ENCODE data around the gene ADM2. TPM values are rescaled to one million over a fixed set of nuclear protein-coding genes. Genes with fewer than 3 reads are reported as not detected.

The ADM2 gene
- polyA plus RNA-seq, 1 of the 3 experiments (the other 2 are of a cell fraction) = 0.61 TPM

GRCh38 chr22:50528682-50529415 lies 47.5 kb downstream of the ADM2 start (continued):
- no peak for TF ChIP-seq CHD2 (IDR thresholded peaks at IDR 0.05; ENCODE audit: low read length, partially characterized antibody)

DNA sequence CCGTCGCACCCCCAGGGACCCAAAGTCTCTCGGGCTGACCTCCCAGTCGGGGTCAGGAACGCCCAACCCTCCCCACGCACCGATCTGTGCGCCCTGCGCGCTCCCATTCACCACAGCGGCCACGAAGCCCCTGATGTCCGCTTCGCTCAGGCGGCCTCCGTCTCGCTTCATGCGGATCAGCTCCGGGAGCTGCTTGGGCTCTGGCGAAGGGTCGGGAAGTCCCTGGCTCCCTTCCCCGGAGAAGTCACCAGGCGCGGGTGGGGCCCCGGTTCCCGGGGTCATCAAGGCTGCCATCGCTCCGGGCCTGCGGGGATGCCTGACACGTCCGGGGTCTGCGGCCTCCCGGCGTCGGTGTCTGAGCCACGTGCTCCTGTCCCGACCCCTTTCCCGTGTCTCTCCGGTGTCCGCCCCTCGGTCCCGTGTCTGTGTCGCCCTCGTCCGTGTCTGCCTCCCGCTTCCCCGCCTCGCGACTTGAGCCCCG lies 48.1 kb downstream of the ADM2 start:
- H3K27me3 ChIP-seq (ENCODE audit: insufficient read depth) = no peaks in the 10 kb centered on the region
- no peak overlapping the region for H3K9ac ChIP-seq
- H3K79me2 ChIP-seq (ENCODE audit: insufficient read depth) = peaks cover 1% of the 10 kb centered on the region
- no peak overlapping the region for H3K4me3 ChIP-seq (ENCODE audit: low read depth in 2 of 2, low read length in 1 of 2)
- peaks cover under 1% of the 10 kb centered on the region; the same call in 1 of the 2 replicates for H4K20me1 ChIP-seq (ENCODE audit: insufficient read depth)
- no peak for TF ChIP-seq MXI1 (IDR thresholded peaks at IDR 0.05; ENCODE audit: low read depth, low read length)
- no peak for TF ChIP-seq YY1 (IDR thresholded peaks at IDR 0.05; ENCODE audit: low read depth)
- TF ChIP-seq ELF1 (IDR thresholded peaks at IDR 0.05) = no peak
- TF ChIP-seq CTCF (IDR thresholded peaks at IDR 0.05) = no peak
- TF ChIP-seq RCOR1 (IDR thresholded peaks at IDR 0.05; ENCODE audit: low read length) = no peak
- TF ChIP-seq MEF2A (IDR thresholded peaks at IDR 0.05; ENCODE audit: borderline replicate concordance, low read depth) = no peak
- TF ChIP-seq FOXM1 (IDR thresholded peaks at IDR 0.05; ENCODE audit: low read depth) = no peak
- TF ChIP-seq, protein P1, sequence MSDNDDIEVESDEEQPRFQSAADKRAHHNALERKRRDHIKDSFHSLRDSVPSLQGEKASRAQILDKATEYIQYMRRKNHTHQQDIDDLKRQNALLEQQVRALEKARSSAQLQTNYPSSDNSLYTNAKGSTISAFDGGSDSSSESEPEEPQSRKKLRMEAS (IDR thresholded peaks at IDR 0.05; ENCODE audit: low read depth) = no peak
- no peak for TF ChIP-seq EP300 (IDR thresholded peaks at IDR 0.05; ENCODE audit: borderline replicate concordance in 1 of 2, low read depth in 1 of 2, low read length in 1 of 2)
- TF ChIP-seq, protein P2, sequence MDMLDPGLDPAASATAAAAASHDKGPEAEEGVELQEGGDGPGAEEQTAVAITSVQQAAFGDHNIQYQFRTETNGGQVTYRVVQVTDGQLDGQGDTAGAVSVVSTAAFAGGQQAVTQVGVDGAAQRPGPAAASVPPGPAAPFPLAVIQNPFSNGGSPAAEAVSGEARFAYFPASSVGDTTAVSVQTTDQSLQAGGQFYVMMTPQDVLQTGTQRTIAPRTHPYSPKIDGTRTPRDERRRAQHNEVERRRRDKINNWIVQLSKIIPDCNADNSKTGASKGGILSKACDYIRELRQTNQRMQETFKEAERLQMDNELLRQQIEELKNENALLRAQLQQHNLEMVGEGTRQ (IDR thresholded peaks at IDR 0.05; ENCODE audit: borderline replicate concordance, low read depth, low read length) = no peak
- TF ChIP-seq ZBTB33 (IDR thresholded peaks at IDR 0.05; ENCODE audit: borderline replicate concordance, low read depth) = no peak
- no peak for TF ChIP-seq SIN3A (IDR thresholded peaks at IDR 0.05; ENCODE audit: borderline replicate concordance, low read depth, low read length)
- TF ChIP-seq, protein P3, sequence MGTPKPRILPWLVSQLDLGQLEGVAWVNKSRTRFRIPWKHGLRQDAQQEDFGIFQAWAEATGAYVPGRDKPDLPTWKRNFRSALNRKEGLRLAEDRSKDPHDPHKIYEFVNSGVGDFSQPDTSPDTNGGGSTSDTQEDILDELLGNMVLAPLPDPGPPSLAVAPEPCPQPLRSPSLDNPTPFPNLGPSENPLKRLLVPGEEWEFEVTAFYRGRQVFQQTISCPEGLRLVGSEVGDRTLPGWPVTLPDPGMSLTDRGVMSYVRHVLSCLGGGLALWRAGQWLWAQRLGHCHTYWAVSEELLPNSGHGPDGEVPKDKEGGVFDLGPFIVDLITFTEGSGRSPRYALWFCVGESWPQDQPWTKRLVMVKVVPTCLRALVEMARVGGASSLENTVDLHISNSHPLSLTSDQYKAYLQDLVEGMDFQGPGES (IDR thresholded peaks at IDR 0.05; ENCODE audit: low read depth, low read length) = no peak
- no peak for TF ChIP-seq TAF1 (IDR thresholded peaks at IDR 0.05; ENCODE audit: borderline replicate concordance, low read depth, low read length)
- no peak for TF ChIP-seq GABPA (IDR thresholded peaks at IDR 0.05; ENCODE audit: low read depth)
- TF ChIP-seq, protein P4, sequence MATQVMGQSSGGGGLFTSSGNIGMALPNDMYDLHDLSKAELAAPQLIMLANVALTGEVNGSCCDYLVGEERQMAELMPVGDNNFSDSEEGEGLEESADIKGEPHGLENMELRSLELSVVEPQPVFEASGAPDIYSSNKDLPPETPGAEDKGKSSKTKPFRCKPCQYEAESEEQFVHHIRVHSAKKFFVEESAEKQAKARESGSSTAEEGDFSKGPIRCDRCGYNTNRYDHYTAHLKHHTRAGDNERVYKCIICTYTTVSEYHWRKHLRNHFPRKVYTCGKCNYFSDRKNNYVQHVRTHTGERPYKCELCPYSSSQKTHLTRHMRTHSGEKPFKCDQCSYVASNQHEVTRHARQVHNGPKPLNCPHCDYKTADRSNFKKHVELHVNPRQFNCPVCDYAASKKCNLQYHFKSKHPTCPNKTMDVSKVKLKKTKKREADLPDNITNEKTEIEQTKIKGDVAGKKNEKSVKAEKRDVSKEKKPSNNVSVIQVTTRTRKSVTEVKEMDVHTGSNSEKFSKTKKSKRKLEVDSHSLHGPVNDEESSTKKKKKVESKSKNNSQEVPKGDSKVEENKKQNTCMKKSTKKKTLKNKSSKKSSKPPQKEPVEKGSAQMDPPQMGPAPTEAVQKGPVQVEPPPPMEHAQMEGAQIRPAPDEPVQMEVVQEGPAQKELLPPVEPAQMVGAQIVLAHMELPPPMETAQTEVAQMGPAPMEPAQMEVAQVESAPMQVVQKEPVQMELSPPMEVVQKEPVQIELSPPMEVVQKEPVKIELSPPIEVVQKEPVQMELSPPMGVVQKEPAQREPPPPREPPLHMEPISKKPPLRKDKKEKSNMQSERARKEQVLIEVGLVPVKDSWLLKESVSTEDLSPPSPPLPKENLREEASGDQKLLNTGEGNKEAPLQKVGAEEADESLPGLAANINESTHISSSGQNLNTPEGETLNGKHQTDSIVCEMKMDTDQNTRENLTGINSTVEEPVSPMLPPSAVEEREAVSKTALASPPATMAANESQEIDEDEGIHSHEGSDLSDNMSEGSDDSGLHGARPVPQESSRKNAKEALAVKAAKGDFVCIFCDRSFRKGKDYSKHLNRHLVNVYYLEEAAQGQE (IDR thresholded peaks at IDR 0.05; ENCODE audit: low read depth, low read length) = no peak
- WGBS (ENCODE audit: low lambda C conversion rate) = 98% methylated on average over 12 of the region's 50 CpGs
- no peak overlapping the region for H2AFZ ChIP-seq (ENCODE audit: low read depth)
- peaks cover 1 to 25% of the 10 kb centered on the region in 2 experiments; a peak in 1 of 4 replicates for H3K4me1 ChIP-seq (ENCODE audit: control insufficient read depth in 1 of 2, insufficient read depth in 2 of 2, low read depth in 1 of 2, low read length in 1 of 2)
- H3K9me3 ChIP-seq = no peaks in the 10 kb centered on the region
- no peak overlapping the region for H3K4me2 ChIP-seq
- no peak for DNase-seq
- H3F3A ChIP-seq (replicated peaks; ENCODE audit: insufficient read depth) = peaks cover 19% of the 10 kb centered on the region
- no peak overlapping the region for H3K27ac ChIP-seq (ENCODE audit: low read depth in 2 of 2, low read length in 1 of 2)
- CTCF ChIA-PET = interaction anchor here (0.6 to 2.4 kb wide), 2 partner anchors 33 to 234 kb away, joined by 3 to 13 read pairs; partner anchors contain the start of gene SYCE3
- POLR2A ChIA-PET = no interaction called here
- no peaks in the 10 kb centered on the region for H3K9me2 ChIP-seq
- no peaks in the 10 kb centered on the region for H3K36me3 ChIP-seq (replicated peaks in 1 of 2; ENCODE audit: control insufficient read depth in 1 of 2, insufficient read depth in 2 of 2, low read length in 1 of 2)

All from SK-N-SH (cell line).